Astrocyte (in vitro differentiated cells and primary cell): ENCODE results near the gene FEM1B. TPM values are rescaled to one million over a fixed set of nuclear protein-coding genes. Genes with fewer than 3 reads are reported as not detected.

ENCODE experiments used
- DNase-seq: peaks from one replicate; pipeline ENCODE4 v3.0.0-alpha.2; 2010; ENCODE audit warnings: low read depth
- FAIRE-seq: peaks from 2 replicates; lab custom pipeline; 2011; peaks lifted over from hg19 to GRCh38; lab: Jason Lieb, UNC
- H2AFZ ChIP-seq: 2 replicates; pipeline ENCODE4 v1.6.0; 2012; ENCODE audit warnings: low read depth, low read length, inconsistent platforms
- H3K27ac ChIP-seq: 2 replicates; pipeline ENCODE4 v1.5.1; 2011; ENCODE audit warnings: low read depth, low read length, inconsistent platforms
- H3K27me3 ChIP-seq: 2 replicates; pipeline ENCODE4 v1.6.0; 2011; ENCODE audit warnings: low read length, inconsistent platforms; ENCODE audit not compliant: insufficient read depth
- H3K36me3 ChIP-seq: 2 replicates; pipeline ENCODE4 v1.5.1; 2011; ENCODE audit warnings: low read length, inconsistent platforms; ENCODE audit not compliant: insufficient read depth
- H3K4me1 ChIP-seq: 2 replicates; pipeline ENCODE4 v1.5.1; 2011; ENCODE audit warnings: low read length, inconsistent platforms; ENCODE audit not compliant: insufficient read depth
- H3K4me2 ChIP-seq: 2 replicates; pipeline ENCODE4 v1.6.0; 2012; ENCODE audit warnings: low read length, inconsistent platforms
- H3K4me3 ChIP-seq: 2 replicates; pipeline ENCODE4 v1.5.1; 2011; ENCODE audit warnings: low read depth, mild to moderate bottlenecking, low read length, inconsistent platforms; ENCODE audit not compliant: insufficient read depth
- H3K79me2 ChIP-seq: 2 replicates; pipeline ENCODE4 v1.6.0; 2012; ENCODE audit warnings: mild to moderate bottlenecking, low read length, inconsistent platforms; ENCODE audit not compliant: insufficient read depth
- H3K9ac ChIP-seq: 2 replicates; pipeline ENCODE4 v1.6.0; 2012; ENCODE audit warnings: mild to moderate bottlenecking, low read length, inconsistent platforms
- H3K9me3 ChIP-seq: 2 replicates; pipeline ENCODE4 v1.5.1; 2012; ENCODE audit warnings: low read depth, mild to moderate bottlenecking, low read length, inconsistent platforms; ENCODE audit not compliant: insufficient read depth
- H4K20me1 ChIP-seq: 2 replicates; pipeline ENCODE4 v1.6.0; 2012; ENCODE audit warnings: low read length, inconsistent platforms; ENCODE audit not compliant: insufficient read depth
- H3K27ac Mint-ChIP-seq: one replicate; pipeline ENCODE4 v1.8.0; 2021; ENCODE audit warnings: mild to moderate bottlenecking, mixed read lengths; ENCODE audit not compliant: unreplicated experiment
- H3K27me3 Mint-ChIP-seq: one replicate; pipeline ENCODE4 v1.8.0; 2021; ENCODE audit warnings: low read depth, mixed read lengths; ENCODE audit not compliant: unreplicated experiment
- H3K36me3 Mint-ChIP-seq: one replicate; pipeline ENCODE4 v1.8.0; 2021; ENCODE audit warnings: low read depth, mixed read lengths; ENCODE audit not compliant: unreplicated experiment
- H3K4me1 Mint-ChIP-seq: one replicate; pipeline ENCODE4 v1.8.0; 2021; ENCODE audit warnings: low read depth, mixed read lengths; ENCODE audit not compliant: unreplicated experiment
- H3K4me3 Mint-ChIP-seq: one replicate; pipeline ENCODE4 v1.8.0; 2021; ENCODE audit warnings: mild to moderate bottlenecking, moderate library complexity, mixed read lengths; ENCODE audit not compliant: unreplicated experiment
- H3K9me3 Mint-ChIP-seq: one replicate; pipeline ENCODE4 v1.8.0; 2021; ENCODE audit warnings: mild to moderate bottlenecking, mixed read lengths; ENCODE audit not compliant: unreplicated experiment
- CTCF ChIP-seq: IDR thresholded peaks from 2 replicates; pipeline ENCODE4 v1.5.1; 2011; ENCODE audit warnings: low read depth, mild to moderate bottlenecking, inconsistent platforms, low read length, moderate library complexity; ENCODE audit not compliant: insufficient read depth
- EZH2 ChIP-seq: IDR thresholded peaks from 2 replicates; pipeline ENCODE4 v1.6.1; 2012; ENCODE audit warnings: mild to moderate bottlenecking, low read length, inconsistent platforms; ENCODE audit not compliant: insufficient read depth
- total RNA-seq: library from RNA; stranded (reverse); gene quantifications from 2 replicates; pipeline ENCODE4 v1.2.1, GENCODE V29; 2021

The FEM1B gene
- total RNA-seq, 1 donor from 2014 or later: 38.6 TPM

GRCh38 chr15:68317281-68318007 is 39.9 kb downstream of the FEM1B start:
- TF ChIP-seq CTCF: no peak
- no peak for TF ChIP-seq EZH2
- Mint-ChIP-seq H3K36me3 (peaks cover 57% of the 10 kb centered on the region), H3K9me3 (no peaks in the 10 kb centered on the region), H3K4me3 (no peak overlapping the region), H3K4me1 (peaks cover 30% of the 10 kb centered on the region), H3K27ac (peak overlapping the region; percentile 26), H3K27me3 (peaks cover 12% of the 10 kb centered on the region)
- no peak overlapping the region for H3K4me2 ChIP-seq
- no peak for FAIRE-seq
- H3K27ac ChIP-seq: no peak overlapping the region
- no peak overlapping the region for H3K4me3 ChIP-seq
- no peak overlapping the region for H3K9ac ChIP-seq
- H3K27me3 ChIP-seq: no peaks in the 10 kb centered on the region
- no peak overlapping the region for H2AFZ ChIP-seq
- no peaks in the 10 kb centered on the region for H3K79me2 ChIP-seq
- H3K36me3 ChIP-seq: peaks cover 20% of the 10 kb centered on the region
- no peak for DNase-seq
- H3K9me3 ChIP-seq: no peaks in the 10 kb centered on the region
- peaks cover 6% of the 10 kb centered on the region for H4K20me1 ChIP-seq
- H3K4me1 ChIP-seq: peaks cover 30% of the 10 kb centered on the region

- Histone ChIP-seq H2AFZ (no peak overlapping the region), H3K79me2 (no peaks in the 10 kb centered on the region), H3K27me3 (no peaks in the 10 kb centered on the region), H4K20me1 (peaks cover 6% of the 10 kb centered on the region), H3K4me2 (no peak overlapping the region), H3K4me1 (peaks cover 22% of the 10 kb centered on the region), H3K9me3 (no peaks in the 10 kb centered on the region), H3K36me3 (peaks cover 25% of the 10 kb centered on the region), H3K27ac (no peak overlapping the region), H3K9ac (no peak overlapping the region), H3K4me3 (no peak overlapping the region)
- TF ChIP-seq EZH2: no peak
- TF ChIP-seq CTCF: no peak
- FAIRE-seq (no peak), DNase-seq (no peak)
- Mint-ChIP-seq H3K36me3 (peaks cover 56% of the 10 kb centered on the region), H3K27ac (no peak overlapping the region), H3K4me3 (no peak overlapping the region), H3K27me3 (peaks cover 12% of the 10 kb centered on the region), H3K9me3 (no peaks in the 10 kb centered on the region), H3K4me1 (peaks cover 23% of the 10 kb centered on the region)
Observed at GRCh38 chr15:68318008-68318835, 40.7 kb downstream of the FEM1B start.
